IMR-90 (cell line): ENCODE measurements around the gene FBXO28. TPM values are rescaled to one million over a fixed set of nuclear protein-coding genes. Genes with fewer than 3 reads are reported as not detected.

Experiments
- ATAC-seq: fragments of 200-7000 bp; cut with Tn5 transposase; 2 replicates; pipeline ENCODE4 v1.9.1; 2020; ENCODE audit warnings: low read depth, mild to moderate bottlenecking, moderate library complexity
- BruUV-seq: library from RNA; stranded (reverse); fragments of 400-500 nt; replicated peaks from 2 replicates; lab custom pipeline; 2021; lab: Mats Ljungman, UMichigan
- CTCF ChIA-PET: fragments of 300-600 bp; formaldehyde crosslinking; extraction: SDS; loops from one replicate; lab custom pipeline; 2021; ENCODE audit warnings: antibody characterized with exemption; lab: Yijun Ruan, JAX
- POLR2A ChIA-PET: fragments of 300-600 bp; sonication (Branson Sonifier 250); formaldehyde crosslinking; loops from one replicate; lab custom pipeline; 2022; ENCODE audit warnings: antibody characterized with exemption; ENCODE audit not compliant: unreplicated experiment; lab: Charles Lee
- DNase-seq: peaks from one replicate; pipeline ENCODE4 v3.0.0; 2013
- H2AFZ ChIP-seq: replicated peaks from 2 replicates; pipeline ENCODE3; 2013; ENCODE audit warnings: low read length, mild to moderate bottlenecking; ENCODE audit not compliant: poor library complexity
- H2AK5ac ChIP-seq: 2 replicates; pipeline ENCODE4 v1.6.1; 2013; ENCODE audit warnings: low read depth, low read length, inconsistent platforms
- H2AK9ac ChIP-seq: replicated peaks from 2 replicates; pipeline ENCODE3; 2013; ENCODE audit warnings: mild to moderate bottlenecking, low read depth, low read length, moderate library complexity; ENCODE audit not compliant: poor library complexity
- H2BK120ac ChIP-seq: 2 replicates; pipeline ENCODE4 v1.6.1; 2013; ENCODE audit warnings: low read depth, low read length, inconsistent platforms
- H2BK15ac ChIP-seq: 3 replicates; pipeline ENCODE4 v1.6.1; 2013; ENCODE audit warnings: low read depth, low read length, inconsistent platforms
- H2BK20ac ChIP-seq: 2 replicates; pipeline ENCODE4 v1.6.1; 2013; ENCODE audit warnings: low read depth, mild to moderate bottlenecking, inconsistent platforms, low read length, moderate library complexity
- H2BK5ac ChIP-seq: 2 replicates; pipeline ENCODE4 v1.6.1; 2013; ENCODE audit warnings: mild to moderate bottlenecking, low read depth, low read length, inconsistent platforms; ENCODE audit not compliant: poor library complexity, severe bottlenecking
- H3K14ac ChIP-seq: replicated peaks from 2 replicates; pipeline ENCODE4 v1.6.1; 2013; ENCODE audit warnings: low read depth, low read length, inconsistent platforms
- H3K18ac ChIP-seq: 2 replicates; pipeline ENCODE4 v1.6.1; 2013; ENCODE audit warnings: low read depth, low read length, control low read depth
- H3K23ac ChIP-seq: 2 replicates; pipeline ENCODE4 v1.6.1; 2013; ENCODE audit warnings: low read depth, low read length, inconsistent platforms
- H3K27ac ChIP-seq: 2 replicates; pipeline ENCODE4 v1.5.1; 2013; ENCODE audit warnings: mild to moderate bottlenecking, control low read depth, low read length; ENCODE audit not compliant: insufficient read depth
- H3K27me3 ChIP-seq: 2 replicates; pipeline ENCODE4 v1.6.1; 2013; ENCODE audit warnings: low read length; ENCODE audit not compliant: control insufficient read depth, insufficient read depth
- H3K36me3 ChIP-seq: 2 replicates; pipeline ENCODE4 v1.6.1; 2013; ENCODE audit warnings: low read length, mixed read lengths; ENCODE audit not compliant: control insufficient read depth, insufficient read depth
- H3K4ac ChIP-seq: 2 replicates; pipeline ENCODE4 v1.6.1; 2013; ENCODE audit warnings: low read depth, low read length, inconsistent platforms
- H3K4me1 ChIP-seq: 2 replicates; pipeline ENCODE4 v1.6.1; 2013; ENCODE audit warnings: low read length, mixed read lengths; ENCODE audit not compliant: control insufficient read depth, insufficient read depth
- H3K4me2 ChIP-seq: 2 replicates; pipeline ENCODE4 v1.6.1; 2013; ENCODE audit warnings: low read depth, mild to moderate bottlenecking, control low read depth, low read length, moderate library complexity
- H3K4me3 ChIP-seq: 2 replicates; pipeline ENCODE4 v1.5.1; 2013; ENCODE audit warnings: low read depth, mild to moderate bottlenecking, control low read depth, low read length, moderate library complexity; ENCODE audit not compliant: insufficient read depth
- H3K56ac ChIP-seq: 2 replicates; pipeline ENCODE4 v1.6.1; 2013; ENCODE audit warnings: low read length, inconsistent platforms; ENCODE audit not compliant: insufficient read depth; ENCODE audit errors: extremely low read depth
- H3K79me1 ChIP-seq, 2 experiments: 2 replicates each; pipeline ENCODE4 v1.6.1; 2013; ENCODE audit warnings: low read length in 2 of 2, inconsistent platforms in 1 of 2, low read depth in 1 of 2
- H3K9ac ChIP-seq: 2 replicates; pipeline ENCODE4 v1.6.1; 2013; ENCODE audit warnings: low read depth, low read length, control low read depth
- H3K9me1 ChIP-seq: 2 replicates; pipeline ENCODE4 v1.6.1; 2013; ENCODE audit warnings: low read length, inconsistent platforms; ENCODE audit not compliant: insufficient read depth
- H3K9me3 ChIP-seq: 2 replicates; pipeline ENCODE4 v1.6.1; 2013; ENCODE audit warnings: low read length; ENCODE audit not compliant: control insufficient read depth, insufficient read depth
- H4K20me1 ChIP-seq: 2 replicates; pipeline ENCODE4 v1.6.1; 2013; ENCODE audit warnings: low read length, inconsistent platforms; ENCODE audit not compliant: insufficient read depth
- H4K5ac ChIP-seq: 2 replicates; pipeline ENCODE4 v1.6.1; 2013; ENCODE audit warnings: mild to moderate bottlenecking, low read depth, low read length, control low read depth
- H4K8ac ChIP-seq, 2 experiments: 2 replicates each; pipeline ENCODE4 v1.6.1; 2013; ENCODE audit warnings: low read depth in 2 of 2, low read length in 2 of 2, control low read depth in 1 of 2, inconsistent platforms in 1 of 2
- H4K91ac ChIP-seq: 2 replicates; pipeline ENCODE4 v1.6.1; 2013; ENCODE audit warnings: low read depth, low read length, inconsistent platforms; ENCODE audit not compliant: insufficient read depth
- BHLHE40 ChIP-seq: fragments of 150-350 bp; IDR thresholded peaks from 2 replicates; pipeline ENCODE4 v1.6.1; 2016; ENCODE audit warnings: mild to moderate bottlenecking, low read depth, low read length
- CEBPB ChIP-seq: IDR thresholded peaks from 2 replicates; pipeline ENCODE4 v1.6.1; 2012; ENCODE audit warnings: low read depth, low read length, improper control_type of control experiment
- CHD1 ChIP-seq: IDR thresholded peaks from 2 replicates; pipeline ENCODE4 v1.6.1; 2012; ENCODE audit warnings: low read depth, low read length, improper control_type of control experiment
- FOS ChIP-seq: fragments of 150-350 bp; IDR thresholded peaks from 2 replicates; pipeline ENCODE4 v1.6.1; 2016; ENCODE audit warnings: low read depth, low read length
- MAFK ChIP-seq: IDR thresholded peaks from 2 replicates; pipeline ENCODE4 v1.6.1; 2012; ENCODE audit warnings: low read depth, low read length, improper control_type of control experiment
- MAZ ChIP-seq: IDR thresholded peaks from 2 replicates; pipeline ENCODE4 v1.6.1; 2012; ENCODE audit warnings: low read depth, mild to moderate bottlenecking, low read length, improper control_type of control experiment, moderate library complexity, borderline replicate concordance
- MXI1 ChIP-seq: IDR thresholded peaks from 2 replicates; pipeline ENCODE4 v1.6.1; 2012; ENCODE audit warnings: low read depth, mild to moderate bottlenecking, low read length, moderate library complexity, borderline replicate concordance
- NFE2L2 ChIP-seq: fragments of 150-350 bp; IDR thresholded peaks from 2 replicates; pipeline ENCODE4 v1.6.1; 2016; ENCODE audit warnings: low read depth, mild to moderate bottlenecking, low read length
- POLR2A ChIP-seq: IDR thresholded peaks from 2 replicates; pipeline ENCODE4 v1.6.1; 2012; ENCODE audit warnings: mild to moderate bottlenecking, low read depth, low read length
- RAD21 ChIP-seq: IDR thresholded peaks from 2 replicates; pipeline ENCODE4 v1.6.1; 2012; ENCODE audit warnings: low read length, improper control_type of control experiment
- RCOR1 ChIP-seq: IDR thresholded peaks from 2 replicates; pipeline ENCODE4 v1.6.1; 2012; ENCODE audit warnings: mild to moderate bottlenecking, low read length, improper control_type of control experiment; ENCODE audit not compliant: insufficient replicate concordance
- RFX5 ChIP-seq: IDR thresholded peaks from 2 replicates; pipeline ENCODE4 v1.8.0; 2012; ENCODE audit warnings: low read depth, mild to moderate bottlenecking, low read length, moderate library complexity
- SMC3 ChIP-seq: fragments of 150-350 bp; IDR thresholded peaks from 2 replicates; pipeline ENCODE4 v1.6.1; 2016; ENCODE audit warnings: low read depth, mild to moderate bottlenecking, antibody characterized with exemption, low read length, moderate library complexity
- dilution Hi-C: fragments of 300-500 bp; cut with HindIII; formaldehyde crosslinking; loops from one replicate; pipeline ENCODE4 v1.14.3; 2018; ENCODE audit warnings: low sequenced_read_pairs; ENCODE audit not compliant: unreplicated experiment
- in situ Hi-C: fragments of 300-500 bp; cut with MboI; formaldehyde crosslinking; loops from 3 replicates; pipeline ENCODE4 v1.14.3; 2019; ENCODE audit warnings: low sequenced_read_pairs, inconsistent platforms, mixed read lengths
- intact Hi-C: fragments of 100-400 bp; cut with micrococcal nuclease; formaldehyde crosslinking; loops from 2 replicates; pipeline ENCODE4 v1.10.0; 2022
- polyA plus RNA-seq, 3 experiments: library from polyadenylated mRNA; depleted of rRNA; stranded (reverse); fragments of >200 nt; gene quantifications; 2 replicates each; pipeline ENCODE4 v1.2.3, GENCODE V29; 2012; ENCODE audit warnings: low replicate concordance in 1 of 3
- total RNA-seq: library from RNA; depleted of rRNA; stranded (reverse); fragments of >200 nt; gene quantifications from 2 replicates; pipeline ENCODE4 v1.2.3, GENCODE V29; 2012
- TF ChIP-seq, protein P1 (sequence below): fragments of 150-350 bp; IDR thresholded peaks from 2 replicates; pipeline ENCODE4 v1.6.1; 2016; ENCODE audit warnings: low read depth, mild to moderate bottlenecking, low read length, moderate library complexity, borderline replicate concordance
- TF ChIP-seq, protein P2 (sequence below): fragments of 150-350 bp; IDR thresholded peaks from 2 replicates; pipeline ENCODE4 v1.6.1; 2017; ENCODE audit warnings: mild to moderate bottlenecking, antibody characterized with exemption, low read length, low read depth
- TF ChIP-seq, protein P3 (sequence below): conservative IDR thresholded peaks from 2 replicates; pipeline ENCODE4 v1.5.1; 2012; ENCODE audit warnings: mild to moderate bottlenecking, low read depth, low read length, improper control_type of control experiment

FBXO28 gene
- total and polyA plus RNA-seq, 2 of the 4 experiments (the other 2 are of a cell fraction), result 11.6 to 22.6 TPM

DNA sequence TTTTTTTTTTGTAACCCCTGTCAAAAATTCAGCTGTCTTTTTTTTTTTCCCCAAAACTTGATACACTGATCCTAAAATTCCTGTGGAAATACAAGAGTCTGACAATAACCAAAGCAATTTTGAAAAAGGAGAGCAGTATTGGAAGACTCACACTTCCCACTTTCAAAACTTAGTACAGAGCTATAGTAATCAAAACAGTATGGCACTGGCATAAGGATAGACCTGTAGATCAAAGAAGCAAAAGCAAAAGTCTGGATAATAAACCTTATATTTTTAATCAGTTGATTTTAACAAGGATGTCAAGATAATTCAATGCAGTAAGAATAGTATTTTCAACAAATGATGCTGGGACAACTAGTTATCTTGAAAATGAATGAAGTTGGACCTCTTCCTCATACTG is 17.3 kb downstream of the FBXO28 start:
- peaks cover 9% of the 10 kb centered on the region for H3K4me1 ChIP-seq
- H3K23ac ChIP-seq, result no peak overlapping the region
- no peak overlapping the region for H4K8ac ChIP-seq
- no peak overlapping the region for H2BK15ac ChIP-seq
- no peak overlapping the region for H3K4me2 ChIP-seq
- intact Hi-C loops, result no loop called here
- no peaks in the 10 kb centered on the region for H3K9me3 ChIP-seq
- no peak overlapping the region for H3K14ac ChIP-seq
- in situ Hi-C loops, result no loop called here
- H3K4me3 ChIP-seq, result no peak overlapping the region
- H3K56ac ChIP-seq, result no peak overlapping the region
- peaks cover 3% of the 10 kb centered on the region; the same call in 1 of the 2 replicates for H3K9me1 ChIP-seq
- no TSS peak for BruUV-seq
- dilution Hi-C loops, result no loop called here
- DNase-seq (no peak), ATAC-seq (no peak)
- H3K79me1 ChIP-seq, result peaks cover 0 to 41% of the 10 kb centered on the region in 2 experiments
- CTCF ChIA-PET, result interaction anchor here (0.6 kb wide), 1 partner anchor 26 kb away, joined by 3 read pairs; no protein-coding TSS in a partner anchor
- no peak overlapping the region for H2BK120ac ChIP-seq
- peaks cover 26% of the 10 kb centered on the region for H3K36me3 ChIP-seq
- H2AK5ac ChIP-seq, result no peak overlapping the region
- H4K20me1 ChIP-seq, result peaks cover 12% of the 10 kb centered on the region; the same call in 1 of the 2 replicates
- no peak overlapping the region for H3K4ac ChIP-seq
- H2BK20ac ChIP-seq, result no peak overlapping the region
- TF ChIP-seq MAFK (no peak), POLR2A (no peak), SMC3 (no peak), RFX5 (no peak), MAZ (no peak), FOS (no peak), CEBPB (no peak), RAD21 (no peak), MXI1 (no peak), CHD1 (no peak), BHLHE40 (no peak), RCOR1 (no peak), NFE2L2 (no peak)
- TF ChIP-seq, protein P1, sequence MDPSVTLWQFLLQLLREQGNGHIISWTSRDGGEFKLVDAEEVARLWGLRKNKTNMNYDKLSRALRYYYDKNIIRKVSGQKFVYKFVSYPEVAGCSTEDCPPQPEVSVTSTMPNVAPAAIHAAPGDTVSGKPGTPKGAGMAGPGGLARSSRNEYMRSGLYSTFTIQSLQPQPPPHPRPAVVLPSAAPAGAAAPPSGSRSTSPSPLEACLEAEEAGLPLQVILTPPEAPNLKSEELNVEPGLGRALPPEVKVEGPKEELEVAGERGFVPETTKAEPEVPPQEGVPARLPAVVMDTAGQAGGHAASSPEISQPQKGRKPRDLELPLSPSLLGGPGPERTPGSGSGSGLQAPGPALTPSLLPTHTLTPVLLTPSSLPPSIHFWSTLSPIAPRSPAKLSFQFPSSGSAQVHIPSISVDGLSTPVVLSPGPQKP, result no peak
- TF ChIP-seq, protein P2, sequence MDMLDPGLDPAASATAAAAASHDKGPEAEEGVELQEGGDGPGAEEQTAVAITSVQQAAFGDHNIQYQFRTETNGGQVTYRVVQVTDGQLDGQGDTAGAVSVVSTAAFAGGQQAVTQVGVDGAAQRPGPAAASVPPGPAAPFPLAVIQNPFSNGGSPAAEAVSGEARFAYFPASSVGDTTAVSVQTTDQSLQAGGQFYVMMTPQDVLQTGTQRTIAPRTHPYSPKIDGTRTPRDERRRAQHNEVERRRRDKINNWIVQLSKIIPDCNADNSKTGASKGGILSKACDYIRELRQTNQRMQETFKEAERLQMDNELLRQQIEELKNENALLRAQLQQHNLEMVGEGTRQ, result no peak
- TF ChIP-seq, protein P3, sequence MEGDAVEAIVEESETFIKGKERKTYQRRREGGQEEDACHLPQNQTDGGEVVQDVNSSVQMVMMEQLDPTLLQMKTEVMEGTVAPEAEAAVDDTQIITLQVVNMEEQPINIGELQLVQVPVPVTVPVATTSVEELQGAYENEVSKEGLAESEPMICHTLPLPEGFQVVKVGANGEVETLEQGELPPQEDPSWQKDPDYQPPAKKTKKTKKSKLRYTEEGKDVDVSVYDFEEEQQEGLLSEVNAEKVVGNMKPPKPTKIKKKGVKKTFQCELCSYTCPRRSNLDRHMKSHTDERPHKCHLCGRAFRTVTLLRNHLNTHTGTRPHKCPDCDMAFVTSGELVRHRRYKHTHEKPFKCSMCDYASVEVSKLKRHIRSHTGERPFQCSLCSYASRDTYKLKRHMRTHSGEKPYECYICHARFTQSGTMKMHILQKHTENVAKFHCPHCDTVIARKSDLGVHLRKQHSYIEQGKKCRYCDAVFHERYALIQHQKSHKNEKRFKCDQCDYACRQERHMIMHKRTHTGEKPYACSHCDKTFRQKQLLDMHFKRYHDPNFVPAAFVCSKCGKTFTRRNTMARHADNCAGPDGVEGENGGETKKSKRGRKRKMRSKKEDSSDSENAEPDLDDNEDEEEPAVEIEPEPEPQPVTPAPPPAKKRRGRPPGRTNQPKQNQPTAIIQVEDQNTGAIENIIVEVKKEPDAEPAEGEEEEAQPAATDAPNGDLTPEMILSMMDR, result no peak
- no peak overlapping the region for H3K27ac ChIP-seq
- H3K18ac ChIP-seq, result no peak overlapping the region
- H2AFZ ChIP-seq, result no peak overlapping the region
- H3K9ac ChIP-seq, result no peak overlapping the region
- POLR2A ChIA-PET, result no interaction called here
- H3K27me3 ChIP-seq, result no peaks in the 10 kb centered on the region
- H4K5ac ChIP-seq, result no peak overlapping the region
- H2AK9ac ChIP-seq, result no peak overlapping the region
- no peak overlapping the region for H2BK5ac ChIP-seq
- H4K91ac ChIP-seq, result no peak overlapping the region
